AG09309 (cell line): Measurements from ENCODE around the gene MAST4.

Experiments used
- DNase-seq: peaks from one replicate; pipeline ENCODE4 v3.0.0-alpha.2; 2010; ENCODE audit warnings: low read depth
- H3K4me3 ChIP-seq: 2 replicates; pipeline ENCODE4 v1.5.1; 2011; ENCODE audit warnings: mild to moderate bottlenecking, low read depth, low read length, moderate library complexity; ENCODE audit not compliant: control insufficient read depth
- TF ChIP-seq, protein P1 (sequence below): IDR thresholded peaks from 2 replicates; pipeline ENCODE4 v1.5.1; 2011; ENCODE audit warnings: mild to moderate bottlenecking, low read depth, low read length, inconsistent platforms; ENCODE audit not compliant: insufficient read depth, control insufficient read depth; ENCODE audit errors: missing control alignments

Gene MAST4

DNA sequence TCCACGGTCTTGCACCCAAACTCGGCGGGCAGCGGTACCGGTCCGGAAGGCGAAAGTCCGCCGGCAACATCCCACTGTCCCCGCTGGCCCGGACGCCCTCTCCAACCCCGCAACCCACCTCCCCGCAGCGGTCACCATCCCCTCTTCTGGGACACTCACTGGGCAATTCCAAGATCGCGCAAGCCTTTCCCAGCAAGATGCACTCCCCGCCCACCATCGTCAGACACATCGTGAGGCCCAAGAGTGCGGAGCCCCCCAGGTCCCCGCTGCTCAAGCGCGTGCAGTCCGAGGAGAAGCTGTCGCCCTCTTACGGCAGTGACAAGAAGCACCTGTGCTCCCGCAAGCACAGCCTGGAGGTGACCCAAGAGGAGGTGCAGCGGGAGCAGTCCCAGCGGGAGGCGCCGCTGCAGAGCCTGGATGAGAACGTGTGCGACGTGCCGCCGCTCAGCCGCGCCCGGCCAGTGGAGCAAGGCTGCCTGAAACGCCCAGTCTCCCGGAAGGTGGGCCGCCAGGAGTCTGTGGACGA is 567.1 kb downstream of the MAST4 start:
- TF ChIP-seq, protein P1, sequence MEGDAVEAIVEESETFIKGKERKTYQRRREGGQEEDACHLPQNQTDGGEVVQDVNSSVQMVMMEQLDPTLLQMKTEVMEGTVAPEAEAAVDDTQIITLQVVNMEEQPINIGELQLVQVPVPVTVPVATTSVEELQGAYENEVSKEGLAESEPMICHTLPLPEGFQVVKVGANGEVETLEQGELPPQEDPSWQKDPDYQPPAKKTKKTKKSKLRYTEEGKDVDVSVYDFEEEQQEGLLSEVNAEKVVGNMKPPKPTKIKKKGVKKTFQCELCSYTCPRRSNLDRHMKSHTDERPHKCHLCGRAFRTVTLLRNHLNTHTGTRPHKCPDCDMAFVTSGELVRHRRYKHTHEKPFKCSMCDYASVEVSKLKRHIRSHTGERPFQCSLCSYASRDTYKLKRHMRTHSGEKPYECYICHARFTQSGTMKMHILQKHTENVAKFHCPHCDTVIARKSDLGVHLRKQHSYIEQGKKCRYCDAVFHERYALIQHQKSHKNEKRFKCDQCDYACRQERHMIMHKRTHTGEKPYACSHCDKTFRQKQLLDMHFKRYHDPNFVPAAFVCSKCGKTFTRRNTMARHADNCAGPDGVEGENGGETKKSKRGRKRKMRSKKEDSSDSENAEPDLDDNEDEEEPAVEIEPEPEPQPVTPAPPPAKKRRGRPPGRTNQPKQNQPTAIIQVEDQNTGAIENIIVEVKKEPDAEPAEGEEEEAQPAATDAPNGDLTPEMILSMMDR: no peak
- H3K4me3 ChIP-seq: no peak overlapping the region
- DNase-seq: no peak

DNA sequence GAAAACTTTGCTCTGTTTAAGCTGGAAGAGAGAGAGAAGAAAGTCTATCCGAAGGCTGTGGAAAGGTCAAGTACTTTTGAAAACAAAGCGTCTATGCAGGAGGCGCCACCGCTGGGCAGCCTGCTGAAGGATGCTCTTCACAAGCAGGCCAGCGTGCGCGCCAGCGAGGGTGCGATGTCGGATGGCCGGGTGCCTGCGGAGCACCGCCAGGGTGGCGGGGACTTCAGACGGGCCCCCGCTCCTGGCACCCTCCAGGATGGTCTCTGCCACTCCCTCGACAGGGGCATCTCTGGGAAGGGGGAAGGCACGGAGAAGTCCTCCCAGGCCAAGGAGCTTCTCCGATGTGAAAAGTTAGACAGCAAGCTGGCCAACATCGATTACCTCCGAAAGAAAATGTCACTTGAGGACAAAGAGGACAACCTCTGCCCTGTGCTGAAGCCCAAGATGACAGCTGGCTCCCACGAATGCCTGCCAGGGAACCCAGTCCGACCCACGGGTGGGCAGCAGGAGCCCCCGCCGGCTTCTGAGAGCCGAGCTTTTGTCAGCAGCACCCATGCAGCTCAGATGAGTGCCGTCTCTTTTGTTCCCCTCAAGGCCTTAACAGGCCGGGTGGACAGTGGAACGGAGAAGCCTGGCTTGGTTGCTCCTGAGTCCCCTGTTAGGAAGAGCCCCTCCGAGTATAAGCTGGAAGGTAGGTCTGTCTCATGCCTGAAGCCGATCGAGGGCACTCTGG is 567.8 kb downstream of the MAST4 start:
- no peak overlapping the region for H3K4me3 ChIP-seq
- no peak for DNase-seq
- TF ChIP-seq, protein P1: no peak

DNA sequence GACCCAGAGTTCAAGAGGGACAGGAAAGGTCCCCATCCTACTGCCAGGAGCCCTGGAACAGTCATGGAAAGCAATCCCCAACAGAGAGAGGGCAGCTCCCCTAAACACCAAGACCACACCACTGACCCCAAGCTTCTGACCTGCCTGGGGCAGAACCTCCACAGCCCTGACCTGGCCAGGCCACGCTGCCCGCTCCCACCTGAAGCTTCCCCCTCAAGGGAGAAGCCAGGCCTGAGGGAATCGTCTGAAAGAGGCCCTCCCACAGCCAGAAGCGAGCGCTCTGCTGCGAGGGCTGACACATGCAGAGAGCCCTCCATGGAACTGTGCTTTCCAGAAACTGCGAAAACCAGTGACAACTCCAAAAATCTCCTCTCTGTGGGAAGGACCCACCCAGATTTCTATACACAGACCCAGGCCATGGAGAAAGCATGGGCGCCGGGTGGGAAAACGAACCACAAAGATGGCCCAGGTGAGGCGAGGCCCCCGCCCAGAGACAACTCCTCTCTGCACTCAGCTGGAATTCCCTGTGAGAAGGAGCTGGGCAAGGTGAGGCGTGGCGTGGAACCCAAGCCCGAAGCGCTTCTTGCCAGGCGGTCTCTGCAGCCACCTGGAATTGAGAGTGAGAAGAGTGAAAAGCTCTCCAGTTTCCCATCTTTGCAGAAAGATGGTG is 568.8 kb downstream of the MAST4 start:
- DNase-seq: no peak
- TF ChIP-seq, protein P1: no peak
- no peak overlapping the region for H3K4me3 ChIP-seq

DNA sequence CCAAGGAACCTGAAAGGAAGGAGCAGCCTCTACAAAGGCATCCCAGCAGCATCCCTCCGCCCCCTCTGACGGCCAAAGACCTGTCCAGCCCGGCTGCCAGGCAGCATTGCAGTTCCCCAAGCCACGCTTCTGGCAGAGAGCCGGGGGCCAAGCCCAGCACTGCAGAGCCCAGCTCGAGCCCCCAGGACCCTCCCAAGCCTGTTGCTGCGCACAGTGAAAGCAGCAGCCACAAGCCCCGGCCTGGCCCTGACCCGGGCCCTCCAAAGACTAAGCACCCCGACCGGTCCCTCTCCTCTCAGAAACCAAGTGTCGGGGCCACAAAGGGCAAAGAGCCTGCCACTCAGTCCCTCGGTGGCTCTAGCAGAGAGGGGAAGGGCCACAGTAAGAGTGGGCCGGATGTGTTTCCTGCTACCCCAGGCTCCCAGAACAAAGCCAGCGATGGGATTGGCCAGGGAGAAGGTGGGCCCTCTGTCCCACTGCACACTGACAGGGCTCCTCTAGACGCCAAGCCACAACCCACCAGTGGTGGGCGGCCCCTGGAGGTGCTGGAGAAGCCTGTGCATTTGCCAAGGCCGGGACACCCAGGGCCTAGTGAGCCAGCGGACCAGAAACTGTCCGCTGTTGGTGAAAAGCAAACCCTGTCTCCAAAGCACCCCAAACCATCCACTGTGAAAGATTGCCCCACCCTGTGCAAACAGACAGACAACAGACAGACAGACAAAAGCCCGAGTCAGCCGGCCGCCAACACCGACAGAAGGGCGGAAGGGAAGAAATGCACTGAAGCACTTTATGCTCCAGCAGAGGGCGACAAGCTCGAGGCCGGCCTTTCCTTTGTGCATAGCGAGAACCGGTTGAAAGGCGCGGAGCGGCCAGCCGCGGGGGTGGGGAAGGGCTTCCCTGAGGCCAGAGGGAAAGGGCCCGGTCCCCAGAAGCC is 569.6 kb downstream of the MAST4 start:
- peak; percentile 28 for DNase-seq
- TF ChIP-seq, protein P1: peak; percentile 85
- H3K4me3 ChIP-seq: no peak overlapping the region; the same call in 1 of the 2 replicates

DNA sequence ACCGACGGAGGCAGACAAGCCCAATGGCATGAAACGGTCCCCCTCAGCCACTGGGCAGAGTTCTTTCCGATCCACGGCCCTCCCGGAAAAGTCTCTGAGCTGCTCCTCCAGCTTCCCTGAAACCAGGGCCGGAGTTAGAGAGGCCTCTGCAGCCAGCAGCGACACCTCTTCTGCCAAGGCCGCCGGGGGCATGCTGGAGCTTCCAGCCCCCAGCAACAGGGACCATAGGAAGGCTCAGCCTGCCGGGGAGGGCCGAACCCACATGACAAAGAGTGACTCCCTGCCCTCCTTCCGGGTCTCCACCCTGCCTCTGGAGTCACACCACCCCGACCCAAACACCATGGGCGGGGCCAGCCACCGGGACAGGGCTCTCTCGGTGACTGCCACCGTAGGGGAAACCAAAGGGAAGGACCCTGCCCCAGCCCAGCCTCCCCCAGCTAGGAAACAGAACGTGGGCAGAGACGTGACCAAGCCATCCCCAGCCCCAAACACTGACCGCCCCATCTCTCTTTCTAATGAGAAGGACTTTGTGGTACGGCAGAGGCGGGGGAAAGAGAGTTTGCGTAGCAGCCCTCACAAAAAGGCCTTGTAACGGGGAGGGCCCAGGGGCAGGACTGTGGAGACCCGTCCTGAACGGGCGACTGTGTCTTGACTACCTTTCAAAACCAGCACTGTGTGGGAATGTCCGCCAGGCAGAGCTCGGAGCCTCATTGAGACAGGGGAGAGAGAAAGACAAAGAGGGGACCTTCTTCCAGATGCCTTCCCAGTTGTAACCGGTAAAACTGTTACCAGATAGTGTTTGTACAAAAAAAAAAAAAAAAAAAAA is 570.5 kb downstream of the MAST4 start:
- no peak overlapping the region; the same call in 1 of the 2 replicates for H3K4me3 ChIP-seq
- no peak for DNase-seq
- TF ChIP-seq, protein P1: no peak

DNA sequence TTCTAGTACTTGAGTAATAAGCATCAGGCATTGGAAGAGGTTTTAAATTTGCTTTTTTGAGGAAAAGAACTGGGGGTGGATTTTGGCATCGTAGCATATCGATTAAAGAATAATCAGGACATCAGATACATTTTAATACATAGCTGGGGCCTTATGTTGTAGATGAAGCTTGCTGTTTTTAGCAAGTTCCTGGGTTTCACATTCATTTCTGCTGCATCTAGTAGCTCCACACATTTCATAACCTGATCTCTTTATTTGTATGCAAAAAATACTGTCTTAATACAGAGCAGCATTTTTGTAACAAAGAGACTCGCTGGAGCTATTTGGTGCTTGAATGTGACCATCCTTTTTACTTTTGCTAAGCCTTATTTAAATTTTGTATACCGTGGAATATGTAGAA is 571.9 kb downstream of the MAST4 start:
- no peak overlapping the region for H3K4me3 ChIP-seq
- no peak for DNase-seq
- TF ChIP-seq, protein P1: no peak
